Mesenchymal stem cell (in vitro differentiated cells and primary cell): Measurements from ENCODE around the gene CSNK2A1. TPM values are rescaled to one million over a fixed set of nuclear protein-coding genes. Genes with fewer than 3 reads are reported as not detected.

Source experiments
- DNase-seq: peaks from one replicate; pipeline ENCODE4 v3.0.0-alpha.2; 2013
- H2AFZ ChIP-seq: one replicate; pipeline ENCODE4 v1.6.1; 2013; ENCODE audit warnings: low read depth, mild to moderate bottlenecking, control low read depth, inconsistent platforms, low read length, moderate library complexity
- H2AK5ac ChIP-seq: 2 replicates; pipeline ENCODE4 v1.6.1; 2013; ENCODE audit warnings: low read length, moderate library complexity, mild to moderate bottlenecking, inconsistent platforms; ENCODE audit not compliant: severe bottlenecking
- H2BK120ac ChIP-seq: one replicate; pipeline ENCODE4 v1.6.1; 2013; ENCODE audit warnings: low read depth, mild to moderate bottlenecking, inconsistent platforms, low read length, moderate library complexity
- H2BK12ac ChIP-seq, 2 experiments: one replicate each; pipeline ENCODE4 v1.6.1; 2013; ENCODE audit warnings: inconsistent platforms in 2 of 2, low read length in 2 of 2, mild to moderate bottlenecking in 2 of 2, moderate library complexity in 2 of 2, control low read depth in 1 of 2
- H2BK15ac ChIP-seq: one replicate; pipeline ENCODE4 v1.6.1; 2013; ENCODE audit warnings: mild to moderate bottlenecking, low read depth, inconsistent platforms; ENCODE audit not compliant: poor library complexity, severe bottlenecking
- H2BK5ac ChIP-seq: 2 replicates; pipeline ENCODE4 v1.6.1; 2013; ENCODE audit warnings: low read depth, mild to moderate bottlenecking, low read length, control low read depth, inconsistent platforms; ENCODE audit not compliant: poor library complexity, severe bottlenecking
- H3K14ac ChIP-seq, 2 experiments: one replicate each; pipeline ENCODE4 v1.6.1; 2013; ENCODE audit warnings: inconsistent platforms in 2 of 2, low read length in 2 of 2, control low read depth in 1 of 2, mild to moderate bottlenecking in 1 of 2, moderate library complexity in 1 of 2
- H3K18ac ChIP-seq, 2 experiments: one replicate each; pipeline ENCODE4 v1.6.1; 2013; ENCODE audit warnings: inconsistent platforms in 2 of 2, low read length in 2 of 2, control low read depth in 1 of 2, low read depth in 1 of 2, mild to moderate bottlenecking in 1 of 2
- H3K23ac ChIP-seq, 2 experiments: one replicate each; pipeline ENCODE4 v1.6.1; 2013; ENCODE audit warnings: inconsistent platforms in 2 of 2, low read length in 2 of 2, mild to moderate bottlenecking in 2 of 2, moderate library complexity in 2 of 2, control low read depth in 1 of 2
- H3K27ac ChIP-seq: 2 replicates; pipeline ENCODE4 v1.5.1; 2013; ENCODE audit warnings: mild to moderate bottlenecking, moderate library complexity, low read length, control low read depth, inconsistent platforms; ENCODE audit not compliant: poor library complexity, severe bottlenecking
- H3K27me3 ChIP-seq, 2 experiments: 2 replicates each; pipeline versions ENCODE4 v1.6.1 to v1.7.0; 2013; ENCODE audit warnings: low read length in 2 of 2, mild to moderate bottlenecking in 2 of 2, moderate library complexity in 2 of 2, control low read depth in 1 of 2, inconsistent platforms in 1 of 2; ENCODE audit not compliant: control insufficient read depth in 1 of 2, insufficient read depth in 1 of 2
- H3K36me3 ChIP-seq, 2 experiments: 2 replicates each; pipeline versions ENCODE4 v1.6.1 to v1.7.0; 2013; ENCODE audit warnings: low read length in 2 of 2, control low read depth in 1 of 2, inconsistent platforms in 1 of 2, low read depth in 1 of 2, mild to moderate bottlenecking in 1 of 2; ENCODE audit not compliant: insufficient read depth in 2 of 2, control insufficient read depth in 1 of 2
- H3K4ac ChIP-seq, 2 experiments: one replicate each; pipeline ENCODE4 v1.6.1; 2013; ENCODE audit warnings: inconsistent platforms in 2 of 2, low read length in 2 of 2, mild to moderate bottlenecking in 2 of 2, moderate library complexity in 2 of 2, control low read depth in 1 of 2, low read depth in 1 of 2
- H3K4me1 ChIP-seq: 2 replicates; pipeline ENCODE4 v1.6.1; 2013; ENCODE audit warnings: low read depth, low read length, control low read depth; ENCODE audit not compliant: control insufficient read depth, insufficient read depth
- H3K4me2 ChIP-seq: 2 replicates; pipeline ENCODE4 v1.6.1; 2013; ENCODE audit warnings: low read length, mild to moderate bottlenecking, inconsistent platforms; ENCODE audit not compliant: poor library complexity, severe bottlenecking
- H3K4me3 ChIP-seq, 2 experiments: 2 replicates each; pipeline versions ENCODE4 v1.5.1 to v1.7.0; 2013; ENCODE audit warnings: low read length in 2 of 2, mild to moderate bottlenecking in 2 of 2, control low read depth in 1 of 2, low read depth in 1 of 2; ENCODE audit not compliant: insufficient read depth in 1 of 2
- H3K79me1 ChIP-seq: replicated peaks from 2 replicates; pipeline ENCODE4 v1.6.1; 2013; ENCODE audit warnings: mild to moderate bottlenecking, control low read depth, low read length, inconsistent platforms; ENCODE audit not compliant: poor library complexity, severe bottlenecking
- H3K9ac ChIP-seq: 2 replicates; pipeline ENCODE4 v1.7.0; 2013; ENCODE audit warnings: mild to moderate bottlenecking, low read length, moderate library complexity
- H3K9me3 ChIP-seq: 2 replicates; pipeline ENCODE4 v1.7.0; 2013; ENCODE audit warnings: mild to moderate bottlenecking, low read length; ENCODE audit not compliant: control insufficient read depth
- H4K8ac ChIP-seq: one replicate; pipeline ENCODE4 v1.6.1; 2013; ENCODE audit warnings: inconsistent platforms, mild to moderate bottlenecking, low read length, moderate library complexity
- H4K91ac ChIP-seq: one replicate; pipeline ENCODE4 v1.6.1; 2013; ENCODE audit warnings: mild to moderate bottlenecking, low read length, inconsistent platforms
- WGBS: methylation state at CpG from one replicate; pipeline ENCODE4 v1.1.7; 2013; ENCODE audit warnings: mixed read lengths; 5-methylcytosine and 5-hydroxymethylcytosine counted together
- polyA plus RNA-seq, 2 experiments: library from polyadenylated mRNA; stranded (reverse); fragments of 200-250 nt; gene quantifications; one replicate each; pipeline ENCODE4 v1.2.3, GENCODE V29; 2013

CSNK2A1 gene
- 101 TPM for polyA plus RNA-seq (2013, experiment 1 of 2)
- 99.4 TPM for polyA plus RNA-seq (2013, experiment 2 of 2)

DNA sequence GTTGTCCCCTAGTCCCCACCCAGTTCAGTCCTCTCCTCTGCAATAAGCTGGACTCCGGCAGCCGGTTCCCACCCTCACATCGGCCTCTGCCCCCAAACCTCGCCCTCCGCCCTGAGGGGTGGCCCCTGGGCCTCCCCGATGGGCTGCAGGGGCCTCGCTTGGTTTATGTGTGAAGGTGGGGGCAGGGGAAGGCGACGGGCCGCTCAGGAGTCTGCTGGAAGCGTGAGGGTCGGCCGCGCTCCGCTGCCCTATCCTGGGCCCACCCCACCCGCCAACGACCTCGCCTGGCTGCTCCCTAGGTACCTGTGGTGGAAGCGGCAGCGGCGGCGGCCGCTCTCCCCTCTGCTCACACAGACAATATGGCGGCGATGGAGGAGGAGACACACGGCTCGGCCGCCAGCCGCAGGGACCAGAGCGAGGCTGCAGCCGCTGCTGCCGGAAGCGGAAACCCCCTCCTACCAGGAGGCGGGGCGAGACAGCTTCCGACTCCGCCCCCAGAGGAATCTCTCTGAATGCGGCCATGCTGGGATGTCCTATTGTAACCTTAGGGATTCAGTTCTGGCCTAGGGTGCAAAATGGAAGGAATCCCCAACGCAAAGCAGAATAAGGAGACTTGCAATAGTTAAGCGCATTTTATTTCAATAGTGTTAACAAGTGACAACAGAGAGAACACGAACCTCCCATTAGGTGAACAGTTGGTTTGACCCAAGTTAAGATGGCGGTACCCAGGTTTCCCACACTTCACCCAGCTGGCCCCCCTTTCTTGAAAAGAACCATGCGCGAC is at the start of gene CSNK2A1:
TSS of gene CSNK2A1 (minus strand) at position 422 of the 784 bp plus-strand sequence. CDS start 35,239 bp downstream, outside the sequence.
- Histone ChIP-seq H4K91ac (peak within 1 kb of the TSS; percentile 91), H3K4me3 (peak within 1 kb of the TSS; percentile 81 to 92), H2AK5ac (peak within 1 kb of the TSS; percentile 93), H2BK5ac (peak within 1 kb of the TSS; percentile 61), H3K79me1 (no peaks in the 10 kb centered on the region), H3K36me3 (peaks cover 6 to 9% of the 10 kb centered on the region in 2 experiments), H3K9me3 (peaks cover 6% of the 10 kb centered on the region), H3K4me1 (peaks cover 5% of the 10 kb centered on the region), H3K27ac (peak within 1 kb of the TSS; percentile 80), H3K4ac (peak within 1 kb of the TSS; percentile 71 to 83), H4K8ac (peak within 1 kb of the TSS; percentile 98), H3K23ac (peak within 1 kb of the TSS in 1 of 2 experiments; percentile 29), H2BK120ac (peak within 1 kb of the TSS; percentile 87), H3K18ac (peak within 1 kb of the TSS; percentile 76 to 85), H3K14ac (peak within 1 kb of the TSS; percentile 16 to 90), H2AFZ (peak within 1 kb of the TSS; percentile 79), H3K9ac (peak within 1 kb of the TSS; percentile 98), H3K4me2 (peak within 1 kb of the TSS; percentile 81), H2BK12ac (peak within 1 kb of the TSS in 1 of 2 experiments; percentile 63), H3K27me3 (peaks cover 16 to 22% of the 10 kb centered on the region in 2 experiments), H2BK15ac (no peak within 1 kb of the TSS)
- WGBS = 2% methylated on average over 28 of the region's 44 CpGs
- DNase-seq = peak; percentile 95

DNA sequence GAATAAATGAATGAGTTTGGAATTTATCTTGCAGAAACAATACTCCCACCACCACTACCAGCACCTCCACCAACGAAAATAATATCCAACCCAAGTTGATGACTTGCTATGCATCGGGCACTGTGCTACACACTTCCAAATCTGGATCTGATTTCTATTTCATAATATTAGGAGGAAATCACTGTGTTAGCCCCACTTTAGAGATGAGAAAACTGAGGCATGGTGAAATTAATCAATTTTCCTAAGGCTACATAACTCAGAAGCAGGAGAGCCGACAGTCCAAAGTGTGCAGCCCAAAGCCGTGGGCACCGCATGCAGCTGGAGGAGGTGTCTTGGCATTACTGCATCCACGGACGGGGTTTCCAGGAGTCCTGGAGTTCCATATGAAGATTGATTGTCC is 48.9 kb upstream of the CSNK2A1 start:
- 94% methylated on average over 6 of the region's 7 CpGs for WGBS
- Histone ChIP-seq H3K79me1 (no peaks in the 10 kb centered on the region), H3K18ac (no peak overlapping the region)

DNA sequence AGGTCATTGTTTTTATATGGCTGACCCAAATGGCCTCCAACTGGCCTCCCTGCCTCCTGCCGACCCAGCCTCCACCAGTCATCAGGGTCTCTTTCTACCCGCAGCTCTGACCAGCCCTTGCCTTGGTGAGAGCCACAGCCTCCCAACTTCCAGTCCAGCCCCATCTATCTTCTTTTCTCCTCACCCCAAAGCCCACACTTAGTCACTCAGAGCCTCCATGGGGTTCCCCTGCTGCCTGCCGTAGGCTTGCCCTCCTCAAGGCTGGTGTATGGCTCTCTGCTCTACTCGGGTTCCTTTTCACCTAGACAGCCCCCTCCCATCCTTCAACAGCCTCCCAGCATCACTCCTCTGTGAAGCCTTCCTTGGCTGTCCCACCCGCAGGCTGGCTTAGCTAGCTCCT is 48.4 kb upstream of the CSNK2A1 start:
- H3K4me3 ChIP-seq = no peak overlapping the region
- H4K91ac ChIP-seq = no peak overlapping the region
- H3K9ac ChIP-seq = no peak overlapping the region
- H3K27me3 ChIP-seq = peaks cover 18 to 35% of the 10 kb centered on the region in 2 experiments
- no peak overlapping the region for H3K4ac ChIP-seq
- no peaks in the 10 kb centered on the region for H3K79me1 ChIP-seq
- H3K4me2 ChIP-seq = no peak overlapping the region
- H2AFZ ChIP-seq = no peak overlapping the region
- H3K27ac ChIP-seq = no peak overlapping the region
- no peaks in the 10 kb centered on the region for H3K9me3 ChIP-seq
- no peak overlapping the region for H2BK120ac ChIP-seq
- H3K14ac ChIP-seq = no peak overlapping the region
- H2AK5ac ChIP-seq = no peak overlapping the region
- no peak overlapping the region for H3K18ac ChIP-seq
- H2BK15ac ChIP-seq = no peak overlapping the region
- H2BK5ac ChIP-seq = no peak overlapping the region
- no peak overlapping the region for H3K23ac ChIP-seq
- no peak for DNase-seq
- no peak overlapping the region for H4K8ac ChIP-seq
- no peaks in the 10 kb centered on the region for H3K4me1 ChIP-seq
- WGBS = 81% methylated on average over 5 of the region's 5 CpGs
- H3K36me3 ChIP-seq = no peaks in the 10 kb centered on the region
- H2BK12ac ChIP-seq = no peak overlapping the region

More for the DNA sequence above, 48.9 kb upstream of the CSNK2A1 start:
- Histone ChIP-seq H2BK12ac (no peak overlapping the region), H3K4ac (no peak overlapping the region), H3K4me1 (no peaks in the 10 kb centered on the region), H2BK5ac (no peak overlapping the region), H2AFZ (no peak overlapping the region), H3K4me2 (no peak overlapping the region), H3K4me3 (no peak overlapping the region), H3K27me3 (peaks cover 18 to 30% of the 10 kb centered on the region in 2 experiments), H4K91ac (no peak overlapping the region), H3K23ac (no peak overlapping the region), H4K8ac (no peak overlapping the region), H3K27ac (no peak overlapping the region), H3K36me3 (no peaks in the 10 kb centered on the region), H2BK15ac (no peak overlapping the region), H2AK5ac (no peak overlapping the region), H2BK120ac (no peak overlapping the region), H3K9me3 (no peaks in the 10 kb centered on the region), H3K9ac (no peak overlapping the region), H3K14ac (no peak overlapping the region)
- no peak for DNase-seq

DNA sequence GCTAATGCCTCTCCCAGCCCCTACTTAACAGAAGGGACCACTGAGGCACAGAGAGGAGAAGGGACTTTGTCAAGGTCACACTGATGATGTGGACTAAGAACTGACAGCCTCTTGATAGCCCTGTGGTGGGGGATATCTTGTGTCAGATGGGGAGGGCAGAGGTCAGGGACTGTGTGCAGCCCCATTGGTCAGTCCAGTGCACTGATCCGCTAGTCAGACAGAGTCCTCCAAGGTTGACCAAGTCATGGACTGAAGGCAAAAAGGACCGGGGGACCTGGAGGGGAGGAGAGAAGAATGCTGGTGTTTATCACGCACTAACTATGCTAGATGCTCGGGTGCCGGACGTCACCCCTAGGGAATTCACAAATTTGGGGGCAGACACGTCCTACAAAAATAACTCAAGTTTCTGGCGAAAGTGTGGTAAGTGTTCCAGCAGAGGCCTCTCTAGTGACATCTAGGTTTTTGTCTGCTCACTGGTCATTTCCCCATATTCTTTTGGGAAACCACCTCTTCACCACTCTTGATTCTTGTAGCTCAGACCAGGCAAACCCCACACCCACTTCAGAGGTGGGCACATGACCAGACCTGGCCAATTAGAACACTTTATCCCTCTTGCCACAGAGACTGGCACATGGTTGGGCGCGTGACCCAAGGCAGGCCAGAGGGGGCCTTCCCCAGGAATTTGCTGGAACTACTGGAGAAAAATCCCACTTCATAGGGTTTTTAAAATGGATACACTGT is 45.5 kb upstream of the CSNK2A1 start:
- no peak overlapping the region for H3K4ac ChIP-seq
- 89% methylated on average over 10 of the region's 10 CpGs for WGBS
- DNase-seq = no peak
- no peaks in the 10 kb centered on the region for H3K36me3 ChIP-seq
- H2BK5ac ChIP-seq = no peak overlapping the region
- H3K14ac ChIP-seq = no peak overlapping the region
- no peak overlapping the region for H2BK15ac ChIP-seq
- H4K91ac ChIP-seq = no peak overlapping the region
- peaks cover 21 to 56% of the 10 kb centered on the region in 2 experiments for H3K27me3 ChIP-seq
- no peak overlapping the region for H2AFZ ChIP-seq
- no peak overlapping the region for H3K9ac ChIP-seq
- no peak overlapping the region for H3K23ac ChIP-seq
- H4K8ac ChIP-seq = peak overlapping the region; percentile 20
- H3K18ac ChIP-seq = no peak overlapping the region
- H3K4me3 ChIP-seq = no peak overlapping the region
- no peak overlapping the region for H2BK120ac ChIP-seq
- H3K4me2 ChIP-seq = no peak overlapping the region
- H2BK12ac ChIP-seq = no peak overlapping the region
- no peak overlapping the region for H2AK5ac ChIP-seq
- no peak overlapping the region for H3K27ac ChIP-seq
- H3K4me1 ChIP-seq = no peaks in the 10 kb centered on the region
- H3K79me1 ChIP-seq = no peaks in the 10 kb centered on the region
- no peaks in the 10 kb centered on the region for H3K9me3 ChIP-seq
